NCI-H524 treated with DMSO at 0.1 percent for 48 hours (cell line): ENCODE data around the gene PRAMEF5.
"Not testable (repeated sequence)": the region's sequence is repeated elsewhere in the genome, so short reads cannot be mapped to it uniquely, and the experiment has no call there.

ENCODE experiments used
- DNase-seq: peaks from one replicate; lab custom pipeline; 2025; lab: John Stamatoyannopoulos, UW

PRAMEF5 gene

GRCh38 chr1:13253898-13254297, at the start of gene PRAMEF5:
Gene PRAMEF5, plus strand, starts transcription at chr1:13254198. Its CDS starts 5,071 bp downstream, at chr1:13259269.
- not testable (repeated sequence) for DNase-seq

DNA sequence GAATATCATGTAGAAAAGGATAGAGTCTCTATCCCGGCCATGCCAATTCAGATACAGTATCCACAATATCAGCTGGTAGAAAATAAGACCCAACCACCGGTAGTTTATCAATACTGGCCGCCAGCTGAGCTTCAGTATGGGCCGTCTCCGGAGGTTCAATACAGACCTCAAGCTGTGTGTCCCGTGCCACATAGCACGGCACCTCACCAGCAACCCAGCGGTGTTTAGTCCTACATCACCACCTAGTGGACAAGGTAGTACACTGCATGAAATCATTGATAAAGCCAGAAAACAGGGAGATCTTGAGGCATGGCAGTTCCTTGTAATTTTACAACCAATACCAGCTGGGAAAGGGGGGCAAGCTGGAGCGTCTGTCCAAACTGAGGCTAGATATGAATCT, 45.3 kb upstream of the PRAMEF5 start:
- DNase-seq: not testable (repeated sequence)

DNA sequence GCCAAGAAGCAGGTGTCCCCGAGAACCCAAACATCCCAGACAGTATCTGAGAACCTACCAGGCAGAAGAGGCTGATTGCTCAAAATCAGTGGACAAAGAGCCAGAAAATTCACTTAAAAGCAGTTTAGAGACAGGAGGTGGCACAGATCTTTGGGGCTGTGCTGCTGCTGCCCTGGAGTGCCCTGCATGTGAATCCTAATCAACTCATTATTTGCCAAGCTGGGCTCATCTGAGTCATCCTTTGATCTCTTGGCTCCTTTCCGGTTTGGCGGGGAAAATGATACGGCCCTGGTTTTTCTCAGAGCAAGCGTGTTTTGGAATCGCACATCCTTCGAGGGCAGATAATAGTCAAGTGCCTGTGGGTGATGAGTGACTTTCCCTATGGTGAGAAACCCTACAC, 37.4 kb upstream of the PRAMEF5 start:
- DNase-seq: not testable (repeated sequence)

GRCh38 chr1:13219203-13219602, 34.8 kb upstream of the PRAMEF5 start:
- DNase-seq: not testable (repeated sequence)

GRCh38 chr1:13222788-13223187, 31.2 kb upstream of the PRAMEF5 start:
- not testable (repeated sequence) for DNase-seq

DNA sequence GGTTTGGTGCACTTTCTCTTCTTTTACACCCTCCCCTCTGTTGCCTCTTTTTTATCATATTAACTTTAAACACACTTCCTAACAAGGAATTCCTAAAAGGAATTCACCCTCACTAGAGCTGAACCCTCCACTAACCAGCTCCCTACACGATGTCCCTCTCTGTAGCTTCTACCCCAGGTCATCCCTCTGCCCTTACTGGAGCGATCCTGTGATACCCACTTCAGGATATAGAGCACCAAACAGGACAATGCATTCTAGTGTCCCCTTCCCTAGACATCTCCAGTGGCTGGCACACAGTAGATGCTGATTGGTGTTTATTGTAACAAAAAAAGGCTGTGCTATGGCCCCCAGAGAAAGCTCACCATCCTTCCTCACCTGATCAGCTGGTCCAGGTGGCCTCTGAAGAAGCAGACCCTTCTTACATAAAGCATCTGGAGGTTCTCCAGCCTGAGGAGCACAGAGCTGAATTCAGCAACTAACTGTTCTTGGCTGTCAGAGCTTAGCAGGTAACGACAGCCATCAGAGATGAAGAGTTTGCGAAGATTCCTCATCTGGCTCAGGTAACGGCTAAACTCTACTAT, 29.4 kb upstream of the PRAMEF5 start:
- DNase-seq: no peak

DNA sequence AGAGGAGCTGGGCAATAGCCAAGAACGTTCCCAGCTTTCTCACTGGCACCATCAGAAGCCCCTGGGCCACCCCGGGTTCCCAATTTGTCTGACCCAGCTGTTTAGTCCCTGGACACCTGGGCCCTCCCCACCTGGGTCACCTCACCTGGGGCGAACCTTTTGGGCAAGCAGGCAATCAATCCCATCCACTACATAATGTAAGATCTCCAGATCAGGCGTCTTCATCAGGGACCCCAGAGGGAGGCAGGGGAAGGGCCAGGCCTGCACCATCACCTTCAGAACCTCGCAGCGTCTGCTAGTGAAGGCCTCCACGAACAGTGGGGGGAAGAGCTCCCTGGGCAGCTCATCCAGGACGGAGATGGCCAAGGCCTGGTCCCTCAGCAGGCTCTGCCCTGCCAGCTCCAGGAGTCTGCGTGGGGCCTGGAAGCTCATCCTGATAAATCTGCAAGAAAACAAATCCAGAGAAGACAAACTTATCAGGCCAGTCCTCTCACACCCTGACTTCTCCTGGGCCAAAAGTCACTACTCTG, 28.3 kb upstream of the PRAMEF5 start, which contains the start of gene PRAMEF18:
PRAMEF18 (minus strand) TSS at position 480 of the 530 bp plus-strand sequence; CDS start at position 432, 48 bp downstream.
- DNase-seq: not testable (repeated sequence)

GRCh38 chr1:13227271-13228055, 26.5 kb upstream of the PRAMEF5 start:
- not testable (repeated sequence) for DNase-seq

DNA sequence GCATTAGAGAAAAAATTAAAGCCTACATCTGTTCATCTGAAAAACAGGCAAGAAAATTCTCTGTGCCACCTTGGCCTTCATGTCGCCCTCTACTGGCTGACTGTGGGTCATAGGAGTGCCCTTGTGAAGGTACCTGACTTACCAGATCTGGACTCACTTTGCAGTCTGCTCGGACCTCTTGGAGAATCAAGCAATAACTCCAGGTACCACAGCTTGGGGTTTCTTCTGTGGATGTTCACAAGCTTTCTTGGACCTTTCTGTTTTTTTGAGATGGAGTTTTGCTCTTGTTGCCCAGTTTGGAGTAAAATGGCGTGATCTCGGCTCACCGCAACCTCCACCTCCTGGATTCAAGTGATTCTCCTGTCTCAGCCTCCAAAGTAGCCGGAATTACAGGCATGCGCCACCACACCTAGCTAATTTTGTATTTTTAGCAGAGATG, 25.6 kb upstream of the PRAMEF5 start:
- no peak for DNase-seq

- DNase-seq: not testable (repeated sequence)
These were observed 23.9 kb upstream of the PRAMEF5 start for GRCh38 chr1:13230096-13230495.

GRCh38 chr1:13230601-13231000, 23.4 kb upstream of the PRAMEF5 start:
- not testable (repeated sequence) for DNase-seq

- not testable (repeated sequence) for DNase-seq
These were observed 22.8 kb upstream of the PRAMEF5 start for GRCh38 chr1:13231061-13231750.

- DNase-seq: not testable (repeated sequence)
These were observed 21.9 kb upstream of the PRAMEF5 start for GRCh38 chr1:13232056-13232455.

- not testable (repeated sequence) for DNase-seq
These were observed 19.9 kb upstream of the PRAMEF5 start for GRCh38 chr1:13234057-13234456.

- not testable (repeated sequence) for DNase-seq
These were observed 16.4 kb upstream of the PRAMEF5 start for GRCh38 chr1:13237572-13237971.

DNA sequence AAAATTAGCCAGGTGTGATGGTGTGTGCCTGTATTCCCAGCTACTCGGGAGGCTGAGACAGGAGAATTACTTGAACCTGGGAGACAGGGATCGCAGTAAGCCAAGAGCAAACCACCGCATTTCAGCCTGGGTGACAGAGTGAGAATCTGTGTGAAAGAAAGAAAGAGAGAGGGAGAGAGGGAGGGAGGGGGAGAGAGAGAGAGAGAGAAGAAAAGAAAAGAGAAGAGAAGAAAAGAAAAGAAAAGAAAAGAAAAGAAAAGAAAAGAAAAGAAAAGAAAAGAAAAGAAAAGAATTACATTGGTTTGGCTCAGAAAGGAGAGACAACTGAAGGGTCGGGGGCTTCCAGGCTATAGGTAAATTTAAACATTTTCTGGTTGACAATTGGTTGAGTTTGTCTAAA, 14.4 kb upstream of the PRAMEF5 start:
- not testable (repeated sequence) for DNase-seq

DNA sequence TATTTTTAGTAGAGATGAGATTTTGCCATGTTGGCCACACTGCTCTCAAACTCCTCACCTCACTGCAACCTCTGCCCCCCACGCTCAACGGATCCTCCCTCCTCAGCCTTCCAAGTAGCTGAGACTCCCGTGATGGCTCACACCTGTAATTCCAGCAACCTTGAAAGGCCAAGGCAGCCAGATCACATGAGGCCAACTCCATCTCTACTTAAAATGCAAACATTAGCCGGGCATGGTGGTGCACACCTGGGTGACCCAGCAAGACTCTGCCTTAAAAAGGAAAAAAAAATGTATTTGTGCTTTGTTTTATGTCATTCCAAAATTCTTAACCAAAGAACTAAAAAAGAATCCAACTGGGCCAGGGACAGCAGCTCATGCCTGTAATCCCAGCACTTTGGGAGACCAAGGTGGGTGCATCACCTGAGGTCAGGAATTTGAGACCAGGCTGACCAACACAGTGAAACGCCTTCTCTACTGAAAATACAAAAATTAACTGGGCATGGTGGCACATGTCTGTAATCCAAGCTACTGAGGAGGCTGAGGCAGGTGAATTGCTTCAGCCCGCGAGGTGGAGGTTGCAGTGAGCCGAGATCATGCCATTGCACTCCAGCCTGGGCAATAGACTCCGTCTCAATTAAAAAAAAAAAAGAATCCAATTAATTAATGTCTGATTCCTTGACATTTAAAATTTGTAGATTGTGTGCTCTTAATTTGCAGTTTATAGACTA, 10.3 kb upstream of the PRAMEF5 start:
- not testable (repeated sequence) for DNase-seq

- not testable (repeated sequence) for DNase-seq
These were observed 8.0 kb upstream of the PRAMEF5 start for GRCh38 chr1:13245841-13246553.

DNA sequence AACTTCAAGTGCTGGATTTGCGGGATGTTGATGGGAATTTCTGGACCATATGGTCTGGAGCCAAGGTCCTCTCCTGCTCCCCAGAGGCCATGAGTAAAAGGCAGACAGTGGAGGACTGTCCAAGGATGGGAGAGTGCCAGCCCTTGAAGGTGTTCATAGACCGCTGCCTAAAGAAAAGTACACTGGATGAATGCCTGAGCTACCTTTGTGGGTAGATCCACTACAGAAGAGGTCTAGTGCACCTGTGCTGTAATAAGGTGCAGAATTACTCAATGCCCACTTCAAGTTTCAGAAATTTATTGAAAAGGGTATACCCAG, 7.5 kb upstream of the PRAMEF5 start:
- DNase-seq: not testable (repeated sequence)

DNA sequence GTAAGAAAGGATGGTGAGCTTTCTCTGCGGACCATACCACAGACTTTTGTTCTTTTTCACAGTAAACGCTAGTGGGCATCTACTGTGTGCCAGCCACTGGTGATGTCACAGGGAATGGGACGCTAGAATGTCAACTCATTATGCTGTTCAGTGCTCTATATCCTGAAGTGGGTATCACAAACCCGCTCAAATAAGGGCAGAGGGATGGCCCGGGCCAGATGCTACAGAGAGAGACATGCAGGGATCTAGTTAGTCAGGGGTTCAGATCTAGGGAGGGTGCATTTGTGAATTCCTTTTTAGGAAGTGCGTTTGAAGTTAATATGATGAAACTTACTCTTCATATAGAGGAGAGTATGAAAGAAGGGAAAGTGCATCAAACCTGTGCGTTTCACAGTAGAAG, 6.9 kb upstream of the PRAMEF5 start:
- DNase-seq: not testable (repeated sequence)

- not testable (repeated sequence) for DNase-seq
These were observed 11.1 kb downstream of the PRAMEF5 start for GRCh38 chr1:13265124-13265523.
